NB4 (cell line): ENCODE results near the gene FRAS1.
"Not testable (repeated sequence)": the region's sequence is repeated elsewhere in the genome, so short reads cannot be mapped to it uniquely, and the experiment has no call there.

Experiments
- DNase-seq: peaks from one replicate; pipeline ENCODE4 v3.0.0; 2010; ENCODE audit warnings: low read depth
- H3K4me3 ChIP-seq: one replicate; pipeline ENCODE4 v1.5.1; 2011; ENCODE audit warnings: mild to moderate bottlenecking, low read depth, low read length, moderate library complexity
- CTCF ChIP-seq: IDR thresholded peaks from one replicate; pipeline ENCODE4 v1.5.1; 2012; ENCODE audit warnings: low read depth, low read length
- MYC ChIP-seq: IDR thresholded peaks from 2 replicates; pipeline ENCODE4 v1.6.1; 2011; ENCODE audit warnings: low read depth, low read length
- POLR2A ChIP-seq: IDR thresholded peaks from 2 replicates; pipeline ENCODE4 v1.6.1; 2011; ENCODE audit warnings: mild to moderate bottlenecking; ENCODE audit not compliant: insufficient read length; ENCODE audit errors: extremely low read depth
- TF ChIP-seq, protein P1 (sequence below): IDR thresholded peaks from 2 replicates; pipeline ENCODE4 v1.6.1; 2011; ENCODE audit warnings: low read depth, low read length

The FRAS1 gene

DNA sequence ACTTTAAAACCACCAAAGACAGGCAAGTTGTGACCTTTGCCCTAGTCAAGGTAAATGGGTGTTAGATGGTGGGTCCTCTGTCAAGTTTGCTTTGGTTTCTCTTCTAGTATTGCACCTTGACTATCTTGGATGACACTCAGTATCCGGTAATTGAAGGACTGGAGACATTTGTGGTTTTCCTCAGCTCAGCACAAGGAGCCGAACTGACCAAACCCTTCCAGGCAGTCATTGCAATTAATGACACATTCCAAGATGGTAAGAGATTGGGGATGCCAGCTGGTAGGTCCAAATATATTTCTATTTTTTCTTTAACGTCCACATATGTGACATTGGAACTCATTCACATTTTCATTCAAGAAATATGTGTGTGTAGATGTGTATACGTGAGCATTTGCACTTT, 425.2 kb downstream of the FRAS1 start:
- TF ChIP-seq MYC (no peak), POLR2A (no peak), CTCF (no peak)
- TF ChIP-seq, protein P1, sequence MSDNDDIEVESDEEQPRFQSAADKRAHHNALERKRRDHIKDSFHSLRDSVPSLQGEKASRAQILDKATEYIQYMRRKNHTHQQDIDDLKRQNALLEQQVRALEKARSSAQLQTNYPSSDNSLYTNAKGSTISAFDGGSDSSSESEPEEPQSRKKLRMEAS: no peak
- no peak for DNase-seq
- H3K4me3 ChIP-seq: no peak overlapping the region

DNA sequence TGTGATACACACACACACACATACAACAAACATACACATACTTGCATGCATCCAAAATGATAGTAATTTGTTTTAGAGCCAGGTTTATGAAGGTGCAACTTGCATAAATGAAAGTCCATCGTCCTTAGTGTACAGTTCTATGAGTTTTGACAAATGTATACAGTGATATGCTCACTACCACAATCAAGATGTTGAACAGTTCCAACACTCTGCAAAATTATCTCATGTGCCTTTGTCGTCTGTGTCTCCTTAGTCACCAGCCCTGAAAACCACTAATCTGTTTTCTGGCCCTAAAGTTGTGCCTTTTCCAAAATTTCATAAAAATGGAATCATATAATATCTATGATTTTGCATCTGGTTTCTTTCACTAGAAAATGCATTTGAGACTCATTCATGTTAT, 426.7 kb downstream of the FRAS1 start:
- DNase-seq: no peak
- no peak overlapping the region for H3K4me3 ChIP-seq
- no peak for TF ChIP-seq CTCF
- no peak for TF ChIP-seq MYC
- TF ChIP-seq, protein P1: no peak
- no peak for TF ChIP-seq POLR2A

DNA sequence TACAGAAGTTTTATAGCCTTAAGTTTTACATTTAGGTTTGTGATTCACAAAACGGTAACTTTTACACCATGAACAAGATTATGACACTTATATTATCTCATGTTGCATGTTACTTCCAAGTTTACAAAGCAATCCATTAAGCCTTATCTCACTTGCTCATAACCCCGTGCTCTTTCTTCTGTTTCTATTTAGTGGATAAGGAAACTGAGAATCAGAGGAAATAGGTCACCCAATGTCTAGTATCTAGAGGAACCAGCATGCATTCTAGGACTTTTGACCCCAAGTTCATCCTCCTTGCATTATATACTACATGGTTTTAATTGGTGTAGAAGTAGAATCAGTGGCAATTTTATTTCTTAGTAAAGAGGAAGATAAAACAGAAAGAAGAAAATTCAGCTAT, 427.5 kb downstream of the FRAS1 start:
- no peak for DNase-seq
- H3K4me3 ChIP-seq: no peak overlapping the region
- TF ChIP-seq MYC: no peak
- TF ChIP-seq POLR2A: no peak
- TF ChIP-seq, protein P1: no peak
- TF ChIP-seq CTCF: no peak

DNA sequence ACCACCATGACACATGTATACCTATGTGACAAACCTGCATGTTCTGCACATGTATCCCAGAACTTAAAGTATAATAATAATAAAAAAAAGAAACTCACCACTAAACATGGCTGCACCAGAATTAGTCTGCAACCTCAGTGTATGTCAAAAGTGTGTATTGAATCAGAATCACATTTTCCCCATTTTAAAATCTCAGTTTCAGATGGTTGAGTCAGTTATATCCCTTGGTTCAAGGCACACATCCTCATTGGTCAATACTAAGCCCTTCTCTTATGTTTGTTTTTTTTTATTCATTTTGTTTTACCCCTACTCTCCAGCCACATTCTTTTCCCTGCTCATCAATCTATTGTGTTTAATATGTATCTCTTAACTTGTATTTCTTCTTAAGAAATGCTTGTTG, 436.6 kb downstream of the FRAS1 start:
- DNase-seq: no peak
- TF ChIP-seq POLR2A: no peak
- no peak for TF ChIP-seq CTCF
- TF ChIP-seq, protein P1: no peak
- TF ChIP-seq MYC: no peak
- H3K4me3 ChIP-seq: no peak overlapping the region

- no peak for DNase-seq
- no peak for TF ChIP-seq CTCF
- TF ChIP-seq POLR2A: no peak
- no peak overlapping the region for H3K4me3 ChIP-seq
Observed at GRCh38 chr4:78496021-78496643, 439.0 kb downstream of the FRAS1 start.

GRCh38 chr4:78506260-78506659, 449.1 kb downstream of the FRAS1 start:
- not testable (repeated sequence) for H3K4me3 ChIP-seq, DNase-seq

DNA sequence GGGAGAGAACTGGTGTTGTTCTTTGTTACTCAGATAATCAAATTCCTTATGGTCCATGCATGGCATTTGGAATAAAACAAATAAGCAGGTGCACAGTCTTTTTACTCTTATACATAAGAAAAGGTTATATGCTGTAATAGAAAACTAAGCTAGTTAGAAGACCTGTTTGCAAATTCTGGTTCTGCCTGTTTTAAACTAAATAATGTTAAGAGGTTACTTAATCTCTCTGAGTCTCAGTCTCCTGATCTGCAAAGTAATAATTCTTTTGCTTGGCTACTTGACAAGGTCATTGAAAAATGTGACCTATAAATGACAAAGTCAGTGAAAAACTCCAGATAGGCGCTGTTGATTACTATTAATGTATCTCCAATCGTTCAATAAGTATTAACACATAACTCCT, 451.9 kb downstream of the FRAS1 start:
- DNase-seq: no peak
- no peak for TF ChIP-seq MYC
- H3K4me3 ChIP-seq: no peak overlapping the region
